ENCODE data around the gene NME3. TPM values are rescaled to one million over a fixed set of nuclear protein-coding genes. Genes with fewer than 3 reads are reported as not detected.

Gene NME3
- total and polyA plus RNA-seq, 9 donors = 68.6 to 129 (median 87.4) TPM; not detected in 1

DNA sequence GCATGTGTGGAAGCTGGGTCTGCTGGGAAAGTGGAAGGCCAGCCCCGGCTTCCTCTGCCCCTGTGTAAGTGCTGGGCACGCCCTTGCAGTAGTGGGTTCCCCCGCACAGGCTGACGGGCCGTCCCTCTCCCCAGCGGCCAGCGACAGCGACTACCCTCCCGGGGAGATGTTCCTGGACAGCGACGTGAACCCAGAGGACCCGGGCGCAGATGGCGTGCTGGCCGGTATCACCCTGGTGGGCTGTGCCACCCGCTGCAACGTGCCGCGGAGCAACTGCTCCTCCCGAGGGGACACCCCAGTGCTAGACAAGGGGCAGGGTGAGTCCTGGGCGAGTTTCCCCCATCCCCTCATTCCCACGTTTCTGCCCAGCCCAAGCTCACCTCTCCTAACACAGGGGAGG is 5.5 kb downstream of the NME3 start:
- no peak for TF ChIP-seq POLR2A (IDR thresholded peaks at IDR 0.05)
- TF ChIP-seq, protein P1, sequence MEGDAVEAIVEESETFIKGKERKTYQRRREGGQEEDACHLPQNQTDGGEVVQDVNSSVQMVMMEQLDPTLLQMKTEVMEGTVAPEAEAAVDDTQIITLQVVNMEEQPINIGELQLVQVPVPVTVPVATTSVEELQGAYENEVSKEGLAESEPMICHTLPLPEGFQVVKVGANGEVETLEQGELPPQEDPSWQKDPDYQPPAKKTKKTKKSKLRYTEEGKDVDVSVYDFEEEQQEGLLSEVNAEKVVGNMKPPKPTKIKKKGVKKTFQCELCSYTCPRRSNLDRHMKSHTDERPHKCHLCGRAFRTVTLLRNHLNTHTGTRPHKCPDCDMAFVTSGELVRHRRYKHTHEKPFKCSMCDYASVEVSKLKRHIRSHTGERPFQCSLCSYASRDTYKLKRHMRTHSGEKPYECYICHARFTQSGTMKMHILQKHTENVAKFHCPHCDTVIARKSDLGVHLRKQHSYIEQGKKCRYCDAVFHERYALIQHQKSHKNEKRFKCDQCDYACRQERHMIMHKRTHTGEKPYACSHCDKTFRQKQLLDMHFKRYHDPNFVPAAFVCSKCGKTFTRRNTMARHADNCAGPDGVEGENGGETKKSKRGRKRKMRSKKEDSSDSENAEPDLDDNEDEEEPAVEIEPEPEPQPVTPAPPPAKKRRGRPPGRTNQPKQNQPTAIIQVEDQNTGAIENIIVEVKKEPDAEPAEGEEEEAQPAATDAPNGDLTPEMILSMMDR (IDR thresholded peaks at IDR 0.05) = no peak
- no peak for TF ChIP-seq EP300 (IDR thresholded peaks at IDR 0.05)
- Histone ChIP-seq H3K27ac (no peak overlapping the region), H3K4me3 (no peak overlapping the region), H3K27me3 (no peaks in the 10 kb centered on the region), H3K4me1 (ENCODE audit: insufficient read depth) (peaks cover 2% of the 10 kb centered on the region), H3K9me3 (no peaks in the 10 kb centered on the region), H3K36me3 (no peaks in the 10 kb centered on the region)
- WGBS, 3 donors = 87 to 92% (median 89%) methylated on average over 21 to 22 of the region's 22 CpGs
- peak in 1 of 5 donors; percentile 43 for DNase-seq
- intact Hi-C loops (cut with DNase I) = no loop called here

DNA sequence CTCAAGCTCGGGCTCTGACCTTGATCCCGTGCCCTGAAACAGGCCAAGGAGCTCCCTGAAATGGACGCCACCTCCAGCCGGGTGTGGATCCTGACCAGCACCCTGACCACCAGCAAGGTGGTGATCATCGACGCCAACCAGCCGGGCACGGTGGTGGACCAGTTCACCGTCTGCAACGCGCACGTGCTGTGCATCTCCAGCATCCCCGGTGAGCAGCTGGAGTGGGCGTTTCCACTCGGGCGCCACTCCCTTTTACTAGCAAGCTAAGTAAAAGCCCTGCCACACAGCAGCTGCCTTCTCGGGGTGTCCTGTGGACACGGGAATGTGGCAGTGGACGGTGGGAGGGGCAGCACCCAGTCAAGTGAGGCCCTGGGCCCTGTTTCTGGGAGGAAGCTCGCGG is 6.4 kb downstream of the NME3 start:
- Histone ChIP-seq H3K36me3 (no peaks in the 10 kb centered on the region), H3K9me3 (no peaks in the 10 kb centered on the region), H3K4me3 (no peak overlapping the region), H3K4me1 (ENCODE audit: insufficient read depth) (no peaks in the 10 kb centered on the region), H3K27me3 (no peaks in the 10 kb centered on the region), H3K27ac (no peak overlapping the region)
- no peak for TF ChIP-seq POLR2A (IDR thresholded peaks at IDR 0.05)
- TF ChIP-seq, protein P1 (IDR thresholded peaks at IDR 0.05) = no peak
- no peak for TF ChIP-seq EP300 (IDR thresholded peaks at IDR 0.05)
- intact Hi-C loops (cut with DNase I) = no loop called here
- WGBS, 3 donors = 82 to 88% (median 85%) methylated on average over 21 of the region's 21 CpGs
- no peak for DNase-seq

DNA sequence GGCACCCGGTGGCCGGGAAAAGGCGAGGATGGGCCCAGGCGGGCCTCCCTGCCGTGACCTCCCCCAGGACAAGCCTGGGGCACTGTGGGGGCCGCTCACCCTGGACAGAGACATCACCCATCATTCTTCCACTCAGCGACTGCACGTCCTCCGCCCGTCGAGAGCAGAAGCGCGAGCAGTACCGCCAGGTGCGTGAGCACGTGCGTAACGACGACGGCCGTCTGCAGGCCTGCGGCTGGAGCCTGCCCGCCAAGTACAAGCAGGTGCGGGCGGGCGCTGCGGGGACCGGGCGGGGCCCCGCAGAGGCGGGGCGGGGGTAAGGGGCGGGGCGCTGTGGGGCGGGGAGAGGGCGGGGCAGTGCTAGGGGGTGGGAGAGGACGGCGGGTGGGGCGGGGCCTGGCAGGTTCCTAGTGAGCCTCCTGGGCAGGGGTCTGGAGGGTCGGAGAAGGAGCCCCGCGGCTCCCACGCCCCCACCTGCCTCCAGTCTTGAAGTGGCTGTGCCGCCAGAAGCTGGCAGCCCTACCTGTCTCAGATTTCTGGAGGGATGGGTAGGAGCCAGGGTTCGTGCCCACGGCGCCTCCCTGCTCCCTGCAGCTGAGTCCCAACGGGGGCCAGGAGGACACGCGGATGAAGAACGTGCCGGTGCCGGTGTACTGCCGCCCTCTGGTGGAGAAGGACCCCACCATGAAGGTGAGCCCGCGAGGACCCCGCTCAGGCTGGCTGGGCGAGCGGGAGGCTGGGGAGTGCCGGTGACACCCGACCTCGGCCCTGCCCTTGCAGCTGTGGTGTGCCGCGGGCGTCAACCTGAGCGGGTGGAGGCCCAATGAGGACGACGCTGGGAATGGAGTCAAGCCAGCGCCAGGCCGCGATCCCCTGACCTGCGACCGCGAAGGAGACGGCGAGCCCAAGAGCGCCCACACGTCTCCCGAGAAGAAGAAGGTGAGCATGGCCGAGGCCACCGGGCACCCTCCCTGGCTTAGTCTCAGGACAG is 7.5 kb downstream of the NME3 start:
- Histone ChIP-seq H3K27ac (no peak overlapping the region), H3K4me1 (ENCODE audit: insufficient read depth) (no peaks in the 10 kb centered on the region), H3K4me3 (no peak overlapping the region), H3K36me3 (no peaks in the 10 kb centered on the region), H3K9me3 (no peaks in the 10 kb centered on the region), H3K27me3 (no peaks in the 10 kb centered on the region)
- TF ChIP-seq, protein P1 (IDR thresholded peaks at IDR 0.05) = peak in 1 of 3 donors; percentile 15
- no peak for TF ChIP-seq POLR2A (IDR thresholded peaks at IDR 0.05)
- peak in 1 of 5 donors; percentile 68 for DNase-seq
- intact Hi-C loops (cut with DNase I) = no loop called here
- WGBS, 3 donors = 68 to 75% (median 70%) methylated on average over 72 to 81 of the region's 81 CpGs

DNA sequence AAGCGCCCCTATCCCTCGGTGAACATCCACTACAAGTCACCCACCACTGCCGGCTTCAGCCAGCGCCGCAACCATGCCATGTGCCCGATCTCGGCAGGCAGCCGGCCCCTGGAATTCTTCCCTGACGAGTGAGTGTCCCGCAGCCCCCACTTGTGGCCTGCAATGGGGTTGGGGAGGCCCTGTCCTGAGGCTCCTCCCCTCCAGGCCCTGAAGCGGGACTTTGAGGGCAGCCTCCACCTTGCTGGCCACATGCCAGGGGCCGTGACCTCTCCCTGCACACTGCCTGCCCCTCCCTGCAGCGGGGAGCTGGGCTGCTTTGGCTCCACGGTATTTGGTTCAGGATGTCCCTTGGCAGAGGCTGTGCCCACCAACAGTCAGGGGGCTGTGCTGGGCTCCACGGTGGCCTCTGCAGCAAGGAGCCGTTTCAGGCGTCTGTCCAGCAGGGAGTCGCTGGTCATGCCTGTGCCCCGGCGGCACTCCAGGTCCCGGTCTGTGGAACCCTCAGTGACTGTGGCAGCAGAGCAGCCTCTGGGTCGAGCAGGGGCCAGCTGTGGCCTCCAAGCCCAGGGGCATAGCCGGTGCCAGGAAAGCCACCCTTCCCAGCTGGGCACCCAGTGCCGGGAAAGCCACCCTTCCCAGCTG is 8.3 kb downstream of the NME3 start:
- H3K27me3 ChIP-seq = no peaks in the 10 kb centered on the region
- H3K27ac ChIP-seq = no peak overlapping the region
- TF ChIP-seq POLR2A (IDR thresholded peaks at IDR 0.05) (no peak), EP300 (IDR thresholded peaks at IDR 0.05) (no peak)
- TF ChIP-seq, protein P1 (IDR thresholded peaks at IDR 0.05) = no peak
- H3K4me3 ChIP-seq = no peak overlapping the region
- no peaks in the 10 kb centered on the region for H3K36me3 ChIP-seq
- DNase-seq = peak in 4 of 5 donors; percentile 27 to 57 (median 39)
- intact Hi-C loops (cut with DNase I) = no loop called here
- H3K4me1 ChIP-seq (ENCODE audit: insufficient read depth) = no peaks in the 10 kb centered on the region
- whole genome bisulfite sequencing, 3 donors = 74 to 78% (median 77%) methylated on average over 14 to 24 of the region's 24 CpGs
- H3K9me3 ChIP-seq = no peaks in the 10 kb centered on the region

Measured in ovary (tissue), 9 donors.